Measurements from ENCODE around the gene NCK1.

The NCK1 gene

GRCh38 chr3:136952292-136952691, 90.3 kb downstream of the NCK1 start:
- H3K4me3 ChIP-seq (ENCODE audit: low read depth, low read length), result no peak overlapping the region
- DNase-seq (ENCODE audit: low read depth), result no peak
- TF ChIP-seq MYC (IDR thresholded peaks at IDR 0.05; ENCODE audit: low read depth, low read length) (no peak), POLR2A (IDR thresholded peaks at IDR 0.05; ENCODE audit: extremely low read depth, insufficient read length) (no peak), MAX (IDR thresholded peaks at IDR 0.05; ENCODE audit: low read depth, low read length) (no peak), CTCF (IDR thresholded peaks at IDR 0.05; ENCODE audit: low read depth, low read length) (no peak)

GRCh38 chr3:136954251-136954650, 92.2 kb downstream of the NCK1 start:
- no peak overlapping the region for H3K4me3 ChIP-seq (ENCODE audit: low read depth, low read length)
- no peak for TF ChIP-seq MYC (IDR thresholded peaks at IDR 0.05; ENCODE audit: low read depth, low read length)
- TF ChIP-seq POLR2A (IDR thresholded peaks at IDR 0.05; ENCODE audit: extremely low read depth, insufficient read length), result no peak
- TF ChIP-seq CTCF (IDR thresholded peaks at IDR 0.05; ENCODE audit: low read depth, low read length), result no peak
- no peak for TF ChIP-seq MAX (IDR thresholded peaks at IDR 0.05; ENCODE audit: low read depth, low read length)
- peak; percentile 11 for DNase-seq (ENCODE audit: low read depth)

- no peak for DNase-seq (ENCODE audit: low read depth)
- no peak for TF ChIP-seq MAX (IDR thresholded peaks at IDR 0.05; ENCODE audit: low read depth, low read length)
- no peak for TF ChIP-seq MYC (IDR thresholded peaks at IDR 0.05; ENCODE audit: low read depth, low read length)
- TF ChIP-seq POLR2A (IDR thresholded peaks at IDR 0.05; ENCODE audit: extremely low read depth, insufficient read length), result no peak
- no peak for TF ChIP-seq CTCF (IDR thresholded peaks at IDR 0.05; ENCODE audit: low read depth, low read length)
- no peak overlapping the region for H3K4me3 ChIP-seq (ENCODE audit: low read depth, low read length)
These were observed 93.2 kb downstream of the NCK1 start for GRCh38 chr3:136954980-136955780.

GRCh38 chr3:136955813-136956212, 93.8 kb downstream of the NCK1 start:
- no peak overlapping the region for H3K4me3 ChIP-seq (ENCODE audit: low read depth, low read length)
- no peak for TF ChIP-seq CTCF (IDR thresholded peaks at IDR 0.05; ENCODE audit: low read depth, low read length)
- TF ChIP-seq POLR2A (IDR thresholded peaks at IDR 0.05; ENCODE audit: extremely low read depth, insufficient read length), result no peak
- TF ChIP-seq MYC (IDR thresholded peaks at IDR 0.05; ENCODE audit: low read depth, low read length), result no peak
- TF ChIP-seq MAX (IDR thresholded peaks at IDR 0.05; ENCODE audit: low read depth, low read length), result no peak
- DNase-seq (ENCODE audit: low read depth), result no peak

- H3K4me3 ChIP-seq (ENCODE audit: low read depth, low read length), result no peak overlapping the region
- TF ChIP-seq MAX (IDR thresholded peaks at IDR 0.05; ENCODE audit: low read depth, low read length) (no peak), MYC (IDR thresholded peaks at IDR 0.05; ENCODE audit: low read depth, low read length) (no peak), POLR2A (IDR thresholded peaks at IDR 0.05; ENCODE audit: extremely low read depth, insufficient read length) (no peak), CTCF (IDR thresholded peaks at IDR 0.05; ENCODE audit: low read depth, low read length) (no peak)
- no peak for DNase-seq (ENCODE audit: low read depth)
These were observed 95.0 kb downstream of the NCK1 start for GRCh38 chr3:136956971-136957370.
